ENCODE results near the gene MAGI1. TPM values are rescaled to one million over a fixed set of nuclear protein-coding genes. Genes with fewer than 3 reads are reported as not detected.

The MAGI1 gene
- total RNA-seq, 1 experiment from 2014 or later: 38.6 TPM

DNA sequence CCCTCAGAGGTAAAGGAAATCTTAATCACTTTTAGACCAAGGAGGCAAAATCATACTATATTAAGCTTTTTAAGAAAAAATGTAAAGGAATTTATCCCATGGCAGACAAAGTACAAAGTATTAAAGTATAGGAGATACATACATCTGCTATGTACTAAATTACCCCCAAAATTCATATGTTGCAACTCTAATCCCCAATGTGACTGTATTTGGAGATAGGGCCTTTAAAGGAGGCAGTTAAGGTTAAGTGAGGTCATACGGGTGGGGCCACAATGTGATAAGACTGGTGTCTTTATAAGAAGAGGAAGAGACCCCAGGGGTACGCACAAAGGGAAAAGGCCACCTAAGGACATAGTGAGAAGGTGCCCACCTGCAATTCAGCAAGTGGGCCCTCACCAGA lies 693.9 kb downstream of the MAGI1 start (continued):
- TF ChIP-seq EGR1 (IDR thresholded peaks at IDR 0.05; ENCODE audit: low read depth): no peak
- no peak for TF ChIP-seq YY1 (IDR thresholded peaks at IDR 0.05; ENCODE audit: extremely low read depth, insufficient replicate concordance, low read depth, low read length)
- no peak for TF ChIP-seq EZH2 (IDR thresholded peaks at IDR 0.05)
- no peak for TF ChIP-seq SIN3A (IDR thresholded peaks at IDR 0.05; ENCODE audit: low read depth)
- TF ChIP-seq, protein P1, sequence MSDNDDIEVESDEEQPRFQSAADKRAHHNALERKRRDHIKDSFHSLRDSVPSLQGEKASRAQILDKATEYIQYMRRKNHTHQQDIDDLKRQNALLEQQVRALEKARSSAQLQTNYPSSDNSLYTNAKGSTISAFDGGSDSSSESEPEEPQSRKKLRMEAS (IDR thresholded peaks at IDR 0.05): no peak
- no peak for TF ChIP-seq SRF (IDR thresholded peaks at IDR 0.05; ENCODE audit: low read depth)
- TF ChIP-seq, protein P2, sequence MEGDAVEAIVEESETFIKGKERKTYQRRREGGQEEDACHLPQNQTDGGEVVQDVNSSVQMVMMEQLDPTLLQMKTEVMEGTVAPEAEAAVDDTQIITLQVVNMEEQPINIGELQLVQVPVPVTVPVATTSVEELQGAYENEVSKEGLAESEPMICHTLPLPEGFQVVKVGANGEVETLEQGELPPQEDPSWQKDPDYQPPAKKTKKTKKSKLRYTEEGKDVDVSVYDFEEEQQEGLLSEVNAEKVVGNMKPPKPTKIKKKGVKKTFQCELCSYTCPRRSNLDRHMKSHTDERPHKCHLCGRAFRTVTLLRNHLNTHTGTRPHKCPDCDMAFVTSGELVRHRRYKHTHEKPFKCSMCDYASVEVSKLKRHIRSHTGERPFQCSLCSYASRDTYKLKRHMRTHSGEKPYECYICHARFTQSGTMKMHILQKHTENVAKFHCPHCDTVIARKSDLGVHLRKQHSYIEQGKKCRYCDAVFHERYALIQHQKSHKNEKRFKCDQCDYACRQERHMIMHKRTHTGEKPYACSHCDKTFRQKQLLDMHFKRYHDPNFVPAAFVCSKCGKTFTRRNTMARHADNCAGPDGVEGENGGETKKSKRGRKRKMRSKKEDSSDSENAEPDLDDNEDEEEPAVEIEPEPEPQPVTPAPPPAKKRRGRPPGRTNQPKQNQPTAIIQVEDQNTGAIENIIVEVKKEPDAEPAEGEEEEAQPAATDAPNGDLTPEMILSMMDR (IDR thresholded peaks at IDR 0.05 in 2 of 3, conservative IDR thresholded peaks at IDR 0.05 in 1 of 3; ENCODE audit: borderline replicate concordance in 1 of 3, insufficient read depth in 1 of 3, low read depth in 2 of 3, low read length in 2 of 3): no peak

DNA sequence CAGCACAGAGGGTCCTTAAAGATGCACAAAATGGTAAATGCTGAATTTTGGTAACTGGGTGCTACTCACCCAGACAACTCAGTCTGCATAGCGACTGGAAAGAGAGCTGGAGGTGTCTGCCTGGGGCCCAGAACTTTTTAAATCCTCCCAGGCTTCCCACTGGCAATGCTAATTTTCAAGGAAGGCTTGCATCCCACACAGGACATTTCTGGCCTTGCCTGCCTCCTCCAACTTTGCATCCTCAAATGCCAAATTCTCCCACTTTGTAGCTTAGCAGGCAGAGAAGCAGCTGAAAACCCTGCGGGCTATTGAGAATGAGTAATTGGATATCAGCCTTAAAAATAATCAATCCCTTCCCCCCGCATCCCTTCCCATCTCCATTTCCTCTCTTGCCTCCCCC lies 694.3 kb downstream of the MAGI1 start:
- BruUV-seq (replicated peaks): no TSS peak
- Histone ChIP-seq H2AFZ (ENCODE audit: low read depth, low read length, poor library complexity, severe bottlenecking) (no peak overlapping the region), H3K9me2 (ENCODE audit: insufficient read depth) (no peaks in the 10 kb centered on the region), H3K27ac (ENCODE audit: low read depth, low read length) (no peak overlapping the region), H4K20me1 (ENCODE audit: insufficient read depth) (no peaks in the 10 kb centered on the region), H3K9ac (ENCODE audit: low read length) (no peak overlapping the region), H3K4me3 (replicated peaks in 1 of 2; ENCODE audit: low read depth in 1 of 2, low read length in 2 of 2) (no peak overlapping the region), H3K36me3 (ENCODE audit: control insufficient read depth in 1 of 2, insufficient read depth in 2 of 2, low read length in 2 of 2) (no peaks in the 10 kb centered on the region), H3K79me2 (ENCODE audit: insufficient read depth, low read length) (no peaks in the 10 kb centered on the region), H3K4me2 (ENCODE audit: low read length) (no peak overlapping the region), H3K9me3 (ENCODE audit: control insufficient read depth in 1 of 2, insufficient read depth in 1 of 2, low read depth in 1 of 2, low read length in 2 of 2) (no peaks in the 10 kb centered on the region), H3K27me3 (ENCODE audit: insufficient read depth, low read length) (0 out of 2 replicates have a peak, but pooled peaks cover 6% of the 10 kb centered on the region), H3K4me1 (ENCODE audit: control insufficient read depth in 1 of 2, insufficient read depth in 2 of 2, low read length in 2 of 2) (no peaks in the 10 kb centered on the region)
- DNase-seq (ENCODE audit: low read depth, low spot score) (no peak), ATAC-seq (no peak)
- intact Hi-C loops (cut with micrococcal nuclease): loop anchor here (5.0 kb wide), 2 partner anchors 388 to 812 kb away; no protein-coding TSS in a partner anchor
- POLR2A ChIA-PET: no interaction called here
- CTCF ChIA-PET: no interaction called here
- RAD21 ChIA-PET (ENCODE audit: low non-redundant PET in 1 of 2, low total read pairs in 2 of 2, uncharacterized antibody in 2 of 2, unreplicated experiment in 2 of 2): no interaction called here
- TF ChIP-seq ZFX (IDR thresholded peaks at IDR 0.05): no peak
- TF ChIP-seq TCF7L2 (IDR thresholded peaks at IDR 0.05; ENCODE audit: borderline replicate concordance, extremely low read depth, insufficient read depth, insufficient read length): no peak
- TF ChIP-seq, protein P3, sequence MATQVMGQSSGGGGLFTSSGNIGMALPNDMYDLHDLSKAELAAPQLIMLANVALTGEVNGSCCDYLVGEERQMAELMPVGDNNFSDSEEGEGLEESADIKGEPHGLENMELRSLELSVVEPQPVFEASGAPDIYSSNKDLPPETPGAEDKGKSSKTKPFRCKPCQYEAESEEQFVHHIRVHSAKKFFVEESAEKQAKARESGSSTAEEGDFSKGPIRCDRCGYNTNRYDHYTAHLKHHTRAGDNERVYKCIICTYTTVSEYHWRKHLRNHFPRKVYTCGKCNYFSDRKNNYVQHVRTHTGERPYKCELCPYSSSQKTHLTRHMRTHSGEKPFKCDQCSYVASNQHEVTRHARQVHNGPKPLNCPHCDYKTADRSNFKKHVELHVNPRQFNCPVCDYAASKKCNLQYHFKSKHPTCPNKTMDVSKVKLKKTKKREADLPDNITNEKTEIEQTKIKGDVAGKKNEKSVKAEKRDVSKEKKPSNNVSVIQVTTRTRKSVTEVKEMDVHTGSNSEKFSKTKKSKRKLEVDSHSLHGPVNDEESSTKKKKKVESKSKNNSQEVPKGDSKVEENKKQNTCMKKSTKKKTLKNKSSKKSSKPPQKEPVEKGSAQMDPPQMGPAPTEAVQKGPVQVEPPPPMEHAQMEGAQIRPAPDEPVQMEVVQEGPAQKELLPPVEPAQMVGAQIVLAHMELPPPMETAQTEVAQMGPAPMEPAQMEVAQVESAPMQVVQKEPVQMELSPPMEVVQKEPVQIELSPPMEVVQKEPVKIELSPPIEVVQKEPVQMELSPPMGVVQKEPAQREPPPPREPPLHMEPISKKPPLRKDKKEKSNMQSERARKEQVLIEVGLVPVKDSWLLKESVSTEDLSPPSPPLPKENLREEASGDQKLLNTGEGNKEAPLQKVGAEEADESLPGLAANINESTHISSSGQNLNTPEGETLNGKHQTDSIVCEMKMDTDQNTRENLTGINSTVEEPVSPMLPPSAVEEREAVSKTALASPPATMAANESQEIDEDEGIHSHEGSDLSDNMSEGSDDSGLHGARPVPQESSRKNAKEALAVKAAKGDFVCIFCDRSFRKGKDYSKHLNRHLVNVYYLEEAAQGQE (IDR thresholded peaks at IDR 0.05; ENCODE audit: low read depth): no peak
- TF ChIP-seq, protein P1 (IDR thresholded peaks at IDR 0.05): no peak
- no peak for TF ChIP-seq CBX3 (IDR thresholded peaks at IDR 0.05; ENCODE audit: low read depth)
- TF ChIP-seq RAD21 (IDR thresholded peaks at IDR 0.05; ENCODE audit: low read depth): no peak
- TF ChIP-seq EGR1 (IDR thresholded peaks at IDR 0.05; ENCODE audit: low read depth): no peak
- no peak for TF ChIP-seq SIN3A (IDR thresholded peaks at IDR 0.05; ENCODE audit: low read depth)
- no peak for TF ChIP-seq SRF (IDR thresholded peaks at IDR 0.05; ENCODE audit: low read depth)
- TF ChIP-seq, protein P4, sequence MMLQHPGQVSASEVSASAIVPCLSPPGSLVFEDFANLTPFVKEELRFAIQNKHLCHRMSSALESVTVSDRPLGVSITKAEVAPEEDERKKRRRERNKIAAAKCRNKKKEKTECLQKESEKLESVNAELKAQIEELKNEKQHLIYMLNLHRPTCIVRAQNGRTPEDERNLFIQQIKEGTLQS (IDR thresholded peaks at IDR 0.05): no peak
- no peak for TF ChIP-seq POLR2AphosphoS5 (IDR thresholded peaks at IDR 0.05; ENCODE audit: low read depth, low read length)
- TF ChIP-seq EZH2phosphoT487 (IDR thresholded peaks at IDR 0.05; ENCODE audit: borderline replicate concordance): no peak
- TF ChIP-seq YY1 (IDR thresholded peaks at IDR 0.05; ENCODE audit: extremely low read depth, insufficient replicate concordance, low read depth, low read length): no peak
- TF ChIP-seq, protein P5, sequence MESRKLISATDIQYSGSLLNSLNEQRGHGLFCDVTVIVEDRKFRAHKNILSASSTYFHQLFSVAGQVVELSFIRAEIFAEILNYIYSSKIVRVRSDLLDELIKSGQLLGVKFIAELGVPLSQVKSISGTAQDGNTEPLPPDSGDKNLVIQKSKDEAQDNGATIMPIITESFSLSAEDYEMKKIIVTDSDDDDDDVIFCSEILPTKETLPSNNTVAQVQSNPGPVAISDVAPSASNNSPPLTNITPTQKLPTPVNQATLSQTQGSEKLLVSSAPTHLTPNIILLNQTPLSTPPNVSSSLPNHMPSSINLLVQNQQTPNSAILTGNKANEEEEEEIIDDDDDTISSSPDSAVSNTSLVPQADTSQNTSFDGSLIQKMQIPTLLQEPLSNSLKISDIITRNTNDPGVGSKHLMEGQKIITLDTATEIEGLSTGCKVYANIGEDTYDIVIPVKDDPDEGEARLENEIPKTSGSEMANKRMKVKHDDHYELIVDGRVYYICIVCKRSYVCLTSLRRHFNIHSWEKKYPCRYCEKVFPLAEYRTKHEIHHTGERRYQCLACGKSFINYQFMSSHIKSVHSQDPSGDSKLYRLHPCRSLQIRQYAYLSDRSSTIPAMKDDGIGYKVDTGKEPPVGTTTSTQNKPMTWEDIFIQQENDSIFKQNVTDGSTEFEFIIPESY (IDR thresholded peaks at IDR 0.05; ENCODE audit: extremely low read depth, insufficient replicate concordance, low read length): no peak
